GM12878 (cell line): Measurements from ENCODE around the gene KIF26A.

Experiments used
- BMI1 ChIP-seq: fragments of 450-650 bp; IDR thresholded peaks from 2 replicates; pipeline ENCODE4 v1.6.1; 2016; ENCODE audit warnings: mild to moderate bottlenecking, moderate library complexity, borderline replicate concordance
- CEBPB ChIP-seq, 2 experiments: fragments of 150-350 bp in 1 of 2; IDR thresholded peaks; 2 replicates each; pipeline ENCODE4 v1.6.1; 2012 to 2014; ENCODE audit warnings: low read depth in 2 of 2, low read length in 2 of 2, borderline replicate concordance in 1 of 2, inconsistent platforms in 1 of 2
- CTCF ChIP-seq, 3 experiments: IDR thresholded peaks in 2 of 3; conservative IDR thresholded peaks in 1 of 3; 2 replicates each; pipeline ENCODE4 v1.5.1; 2011; ENCODE audit warnings: low read depth in 3 of 3, low read length in 3 of 3, mild to moderate bottlenecking in 3 of 3, control low read depth in 2 of 3, moderate library complexity in 2 of 3, inconsistent platforms in 1 of 3, mixed read lengths in 1 of 3; ENCODE audit not compliant: control insufficient read depth in 2 of 3, insufficient read depth in 1 of 3; ENCODE audit errors: extremely low read depth in 1 of 3
- DPF2 ChIP-seq: fragments of 450-650 bp; IDR thresholded peaks from 2 replicates; pipeline ENCODE4 v1.6.1; 2017; ENCODE audit warnings: mild to moderate bottlenecking
- EP300 ChIP-seq, 2 experiments: fragments of 150-350 bp in 1 of 2; IDR thresholded peaks; 2 replicates each; pipeline ENCODE4 v1.6.1; 2011 to 2012; ENCODE audit warnings: low read depth in 2 of 2, low read length in 2 of 2, borderline replicate concordance in 1 of 2, improper control_type of control experiment in 1 of 2, inconsistent platforms in 1 of 2; ENCODE audit not compliant: control insufficient read depth in 1 of 2
- MAX ChIP-seq: IDR thresholded peaks from 2 replicates; pipeline ENCODE4 v1.6.1; 2012; ENCODE audit warnings: low read depth, low read length, improper control_type of control experiment
- POLR2A ChIP-seq: IDR thresholded peaks from 2 replicates; pipeline ENCODE4 v1.6.1; 2011; ENCODE audit warnings: low read depth, mild to moderate bottlenecking, low read length
- RAD21 ChIP-seq: IDR thresholded peaks from 2 replicates; pipeline ENCODE4 v1.6.1; 2011; ENCODE audit warnings: mild to moderate bottlenecking, low read depth, low read length, moderate library complexity; ENCODE audit not compliant: insufficient read depth
- SIN3A ChIP-seq: IDR thresholded peaks from 2 replicates; pipeline ENCODE4 v1.6.1; 2012; ENCODE audit warnings: low read depth, low read length, improper control_type of control experiment
- SP1 ChIP-seq: IDR thresholded peaks from one replicate; pipeline ENCODE4 v1.6.1; 2011; ENCODE audit warnings: low read depth, low read length
- SRF ChIP-seq, 2 experiments: IDR thresholded peaks; 2 replicates each; pipeline ENCODE4 v1.6.1; 2011; ENCODE audit warnings: low read depth in 2 of 2, low read length in 2 of 2, mild to moderate bottlenecking in 1 of 2, moderate library complexity in 1 of 2
- TARDBP ChIP-seq: IDR thresholded peaks from 2 replicates; pipeline ENCODE4 v1.6.1; 2016; ENCODE audit warnings: borderline replicate concordance
- ZNF622 ChIP-seq: fragments of 450-650 bp; IDR thresholded peaks from 2 replicates; pipeline ENCODE4 v1.6.1; 2017; ENCODE audit warnings: mild to moderate bottlenecking, inconsistent platforms

- TF ChIP-seq DPF2 (no peak), CTCF (IDR thresholded peaks at IDR 0.05 in 2 of 3, conservative IDR thresholded peaks at IDR 0.05 in 1 of 3; ENCODE audit: control insufficient read depth in 2 of 3, extremely low read depth in 1 of 3, insufficient read depth in 1 of 3, low read depth in 3 of 3, low read length in 3 of 3) (no peak), SIN3A (no peak), POLR2A (no peak), EP300 (IDR thresholded peaks at IDR 0.05; ENCODE audit: borderline replicate concordance in 1 of 2, control insufficient read depth in 1 of 2, low read depth in 2 of 2, low read length in 2 of 2) (no peak), SP1 (no peak), MAX (no peak), ZNF622 (no peak), RAD21 (no peak), SRF (IDR thresholded peaks at IDR 0.05; ENCODE audit: low read depth in 2 of 2, low read length in 2 of 2) (no peak), CEBPB (IDR thresholded peaks at IDR 0.05; ENCODE audit: borderline replicate concordance in 1 of 2, low read depth in 2 of 2, low read length in 2 of 2) (no peak), TARDBP (no peak), BMI1 (no peak)
Measured at GRCh38 chr14:104162495-104162894, 24.1 kb downstream of the KIF26A start.
